Natural killer cell (primary cell): ENCODE data around the gene DNTT. TPM values are rescaled to one million over a fixed set of nuclear protein-coding genes. Genes with fewer than 3 reads are reported as not detected.

ENCODE experiments used
- ATAC-seq, 3 donors: fragments of 150-1000 bp in 2 of 3; fragments of 200-7000 bp in 1 of 3; cut with Tn5 transposase; 1 replicate in 1 of 3; 2 replicates in 2 of 3; pipeline ENCODE4 v1.10.0; 2021; ENCODE audit warnings: mild to moderate bottlenecking in 2 of 3, moderate library complexity in 2 of 3
- DNase-seq, 2 donors: peaks; one replicate each; pipeline versions ENCODE4 v3.0.0 to v3.0.0-alpha.2; 2013 to 2021; ENCODE audit warnings: mixed read lengths in 1 of 2
- H3K27ac ChIP-seq: one replicate; pipeline ENCODE4 v1.5.1; 2013; ENCODE audit warnings: mild to moderate bottlenecking, low read length
- H3K27me3 ChIP-seq: one replicate; pipeline ENCODE4 v1.6.1; 2013; ENCODE audit warnings: low read length; ENCODE audit not compliant: control insufficient read depth, insufficient read depth
- H3K36me3 ChIP-seq: one replicate; pipeline ENCODE4 v1.6.1; 2013; ENCODE audit warnings: low read length; ENCODE audit not compliant: control insufficient read depth, insufficient read depth
- H3K4me1 ChIP-seq: one replicate; pipeline ENCODE4 v1.6.1; 2013; ENCODE audit warnings: low read length; ENCODE audit not compliant: control insufficient read depth, insufficient read depth
- H3K4me3 ChIP-seq: one replicate; pipeline ENCODE4 v1.5.1; 2013; ENCODE audit warnings: low read length
- H3K9me3 ChIP-seq: one replicate; pipeline ENCODE4 v1.6.1; 2013; ENCODE audit warnings: low read length; ENCODE audit not compliant: control insufficient read depth, insufficient read depth
- H3K27ac Mint-ChIP-seq, 2 donors: one replicate each; pipeline ENCODE4 v1.8.0; 2022; ENCODE audit warnings: mild to moderate bottlenecking in 2 of 2, mixed read lengths in 2 of 2, moderate library complexity in 1 of 2
- H3K27me3 Mint-ChIP-seq, 2 donors: one replicate each; pipeline ENCODE4 v1.8.0; 2022; ENCODE audit warnings: low read depth in 2 of 2, mixed read lengths in 2 of 2
- H3K36me3 Mint-ChIP-seq: one replicate; pipeline ENCODE4 v1.8.0; 2022; ENCODE audit warnings: mixed read lengths
- H3K4me1 Mint-ChIP-seq, 2 donors: one replicate each; pipeline ENCODE4 v1.8.0; 2022; ENCODE audit warnings: mixed read lengths in 2 of 2
- H3K4me3 Mint-ChIP-seq: one replicate; pipeline ENCODE4 v1.8.0; 2022; ENCODE audit warnings: mild to moderate bottlenecking, moderate library complexity, mixed read lengths
- H3K9me3 Mint-ChIP-seq, 2 donors: one replicate each; pipeline ENCODE4 v1.8.0; 2022; ENCODE audit warnings: mixed read lengths in 2 of 2
- WGBS: methylation state at CpG from one replicate; pipeline ENCODE4 v1.1.7; 2013; ENCODE audit warnings: missing lambda C conversion rate; ENCODE audit not compliant: insufficient coverage; 5-methylcytosine and 5-hydroxymethylcytosine counted together
- intact Hi-C: fragments of 100-400 bp; cut with micrococcal nuclease; formaldehyde crosslinking; loops from one replicate; pipeline ENCODE4 v1.14.2; 2022
- total RNA-seq, 4 donors: library from RNA; stranded (reverse); fragments of 120-200 nt in 1 of 4; gene quantifications; one replicate each; pipeline versions ENCODE4 v1.2.3 to v1.2.4, GENCODE V29; 2013 to 2022
- TF ChIP-seq, protein P1 (sequence below): fragments of 200-600 bp; IDR thresholded peaks from one replicate; pipeline ENCODE4 v1.8.0; 2022; ENCODE audit warnings: antibody characterized with exemption

DNTT gene
- total RNA-seq, 3 donors from 2014 or later (not counting 1 experiment from before 2014, with no cell fraction given): not detected

DNA sequence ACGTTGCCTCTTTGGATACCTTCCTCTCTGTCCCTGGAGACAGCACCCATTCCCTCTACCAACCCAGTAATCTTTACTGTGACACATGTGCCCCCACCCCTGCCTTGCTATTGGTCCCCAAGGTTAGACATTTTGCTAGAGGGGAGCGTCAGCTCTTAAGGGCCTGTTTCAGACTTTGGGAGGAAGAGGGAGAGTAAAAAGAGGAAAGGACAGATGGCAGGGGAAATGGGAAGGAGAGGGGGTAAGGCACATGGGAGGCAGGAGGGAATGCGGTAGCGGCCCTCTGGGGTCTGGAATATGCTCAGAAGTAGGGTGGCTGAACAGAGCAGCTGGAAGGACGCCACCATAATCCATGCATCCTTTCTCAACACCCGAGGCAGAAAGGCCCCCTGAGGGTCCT is 45.1 kb upstream of the DNTT start:
- DNase-seq (no peak), ATAC-seq (no peak)
- Histone ChIP-seq H3K27ac (no peak overlapping the region), H3K27me3 (no peaks in the 10 kb centered on the region), H3K4me1 (peaks cover 9% of the 10 kb centered on the region), H3K9me3 (no peaks in the 10 kb centered on the region), H3K4me3 (no peak overlapping the region), H3K36me3 (no peaks in the 10 kb centered on the region)
- no peaks in the 10 kb centered on the region for H3K9me3 Mint-ChIP-seq
- no peaks in the 10 kb centered on the region for H3K4me1 Mint-ChIP-seq
- peaks cover 0 to 2% of the 10 kb centered on the region in 2 donors for H3K27me3 Mint-ChIP-seq
- no peak overlapping the region for H3K4me3 Mint-ChIP-seq
- TF ChIP-seq, protein P1, sequence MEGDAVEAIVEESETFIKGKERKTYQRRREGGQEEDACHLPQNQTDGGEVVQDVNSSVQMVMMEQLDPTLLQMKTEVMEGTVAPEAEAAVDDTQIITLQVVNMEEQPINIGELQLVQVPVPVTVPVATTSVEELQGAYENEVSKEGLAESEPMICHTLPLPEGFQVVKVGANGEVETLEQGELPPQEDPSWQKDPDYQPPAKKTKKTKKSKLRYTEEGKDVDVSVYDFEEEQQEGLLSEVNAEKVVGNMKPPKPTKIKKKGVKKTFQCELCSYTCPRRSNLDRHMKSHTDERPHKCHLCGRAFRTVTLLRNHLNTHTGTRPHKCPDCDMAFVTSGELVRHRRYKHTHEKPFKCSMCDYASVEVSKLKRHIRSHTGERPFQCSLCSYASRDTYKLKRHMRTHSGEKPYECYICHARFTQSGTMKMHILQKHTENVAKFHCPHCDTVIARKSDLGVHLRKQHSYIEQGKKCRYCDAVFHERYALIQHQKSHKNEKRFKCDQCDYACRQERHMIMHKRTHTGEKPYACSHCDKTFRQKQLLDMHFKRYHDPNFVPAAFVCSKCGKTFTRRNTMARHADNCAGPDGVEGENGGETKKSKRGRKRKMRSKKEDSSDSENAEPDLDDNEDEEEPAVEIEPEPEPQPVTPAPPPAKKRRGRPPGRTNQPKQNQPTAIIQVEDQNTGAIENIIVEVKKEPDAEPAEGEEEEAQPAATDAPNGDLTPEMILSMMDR: no peak
- no peak overlapping the region for H3K27ac Mint-ChIP-seq
- intact Hi-C loops: no loop called here
- 87% methylated on average over 5 of the region's 6 CpGs for WGBS
- no peaks in the 10 kb centered on the region for H3K36me3 Mint-ChIP-seq

DNA sequence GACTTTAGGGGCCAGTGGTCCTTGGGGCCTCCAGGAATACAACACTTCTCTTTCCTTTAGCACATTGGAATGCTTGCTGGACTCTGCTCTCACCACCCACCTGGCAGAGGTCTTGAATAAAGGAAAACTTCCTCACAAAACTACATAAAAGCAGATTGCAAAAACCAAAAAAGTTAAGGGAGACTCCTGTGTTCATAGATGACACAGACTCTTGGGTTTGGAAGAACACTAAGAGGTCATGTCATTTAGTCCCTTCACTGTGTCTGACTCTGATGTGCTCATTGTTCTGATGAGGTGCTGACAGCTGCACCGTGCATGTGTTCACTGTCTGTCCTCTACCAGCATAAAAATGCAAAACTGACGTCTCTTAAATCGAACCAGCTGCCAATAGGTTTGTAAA is 44.2 kb upstream of the DNTT start:
- no peak for DNase-seq
- Mint-ChIP-seq H3K27me3 (peaks cover 0 to 2% of the 10 kb centered on the region in 2 donors), H3K27ac (no peak overlapping the region), H3K9me3 (no peaks in the 10 kb centered on the region), H3K4me3 (no peak overlapping the region), H3K36me3 (no peaks in the 10 kb centered on the region), H3K4me1 (no peaks in the 10 kb centered on the region)
- Histone ChIP-seq H3K4me1 (peaks cover 9% of the 10 kb centered on the region), H3K27ac (no peak overlapping the region), H3K4me3 (no peak overlapping the region), H3K9me3 (no peaks in the 10 kb centered on the region), H3K27me3 (no peaks in the 10 kb centered on the region), H3K36me3 (no peaks in the 10 kb centered on the region)
- TF ChIP-seq, protein P1: no peak
- 75% methylated on average over 3 of the region's 3 CpGs for WGBS
- intact Hi-C loops: no loop called here
- ATAC-seq: no peak

DNA sequence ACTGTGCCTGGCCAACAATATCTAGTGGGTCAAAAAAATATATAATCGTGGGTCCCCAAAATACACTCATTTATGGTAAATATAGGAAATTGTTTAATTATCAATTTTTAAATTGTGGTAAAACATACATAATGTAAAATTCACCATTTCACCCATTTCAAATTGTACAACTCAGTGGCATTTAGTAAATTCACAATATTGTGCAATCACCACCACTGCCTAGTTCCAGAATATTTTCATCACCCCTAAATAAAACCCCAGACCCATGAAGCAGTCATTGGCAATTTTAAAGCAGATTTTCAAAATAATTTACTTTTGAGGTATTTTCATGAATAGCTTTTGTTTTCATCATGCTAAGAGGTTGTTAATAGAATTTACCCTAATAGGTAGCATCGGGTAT is 43.1 kb upstream of the DNTT start:
- H3K9me3 Mint-ChIP-seq: no peaks in the 10 kb centered on the region
- Histone ChIP-seq H3K36me3 (no peaks in the 10 kb centered on the region), H3K27ac (no peak overlapping the region), H3K27me3 (no peaks in the 10 kb centered on the region), H3K4me1 (peaks cover 9% of the 10 kb centered on the region), H3K4me3 (no peak overlapping the region), H3K9me3 (no peaks in the 10 kb centered on the region)
- ATAC-seq (no peak), DNase-seq (no peak)
- H3K36me3 Mint-ChIP-seq: no peaks in the 10 kb centered on the region
- H3K27ac Mint-ChIP-seq: no peak overlapping the region
- H3K4me3 Mint-ChIP-seq: no peak overlapping the region
- peaks cover 0 to 5% of the 10 kb centered on the region in 2 donors for H3K27me3 Mint-ChIP-seq
- 86% methylated on average over 1 of the region's 2 CpGs for WGBS
- no peaks in the 10 kb centered on the region for H3K4me1 Mint-ChIP-seq
- TF ChIP-seq, protein P1: no peak
- intact Hi-C loops: no loop called here

DNA sequence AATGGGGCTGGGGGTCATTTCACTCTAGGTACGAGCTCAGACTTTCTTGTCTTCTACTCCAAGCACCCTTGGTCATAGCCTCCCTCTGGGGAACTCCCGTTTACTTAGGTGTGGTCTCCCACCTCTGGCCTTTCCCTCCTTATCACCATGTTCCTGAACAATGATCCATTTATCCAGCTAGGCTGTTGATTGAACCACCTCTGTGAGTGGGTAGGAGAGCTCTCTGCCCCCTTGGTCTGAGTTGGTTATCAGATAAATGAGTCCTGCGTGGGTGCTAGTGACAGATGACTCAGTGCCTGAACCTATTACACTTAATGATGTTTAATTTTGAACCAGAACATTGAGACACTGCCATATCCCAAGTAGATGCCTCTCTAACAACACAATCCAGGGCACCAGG is 42.3 kb upstream of the DNTT start:
- no peaks in the 10 kb centered on the region for H3K9me3 ChIP-seq
- ATAC-seq (no peak), DNase-seq (no peak)
- H3K9me3 Mint-ChIP-seq: no peaks in the 10 kb centered on the region
- peaks cover under 1 to 7% of the 10 kb centered on the region in 2 donors for H3K27me3 Mint-ChIP-seq
- no peak overlapping the region for H3K4me3 ChIP-seq
- no peak overlapping the region for H3K4me3 Mint-ChIP-seq
- intact Hi-C loops: no loop called here
- peaks cover 9% of the 10 kb centered on the region for H3K4me1 ChIP-seq
- TF ChIP-seq, protein P1: no peak
- 79% methylated on average over 3 of the region's 3 CpGs for WGBS
- H3K27ac ChIP-seq: no peak overlapping the region
- no peaks in the 10 kb centered on the region for H3K4me1 Mint-ChIP-seq
- no peak overlapping the region for H3K27ac Mint-ChIP-seq
- H3K36me3 ChIP-seq: no peaks in the 10 kb centered on the region
- H3K27me3 ChIP-seq: no peaks in the 10 kb centered on the region
- H3K36me3 Mint-ChIP-seq: no peaks in the 10 kb centered on the region
